Measurements from ENCODE around the gene PLAC8L1.

GRCh38 chr5:146111409-146111808 is 6.0 kb upstream of the PLAC8L1 start:
- no peak for TF ChIP-seq CTCF (conservative IDR thresholded peaks at IDR 0.05 in 1 of 2, IDR thresholded peaks at IDR 0.05 in 1 of 2; ENCODE audit: extremely low read depth in 1 of 2, insufficient read depth in 1 of 2, low read depth in 1 of 2, low read length in 2 of 2)
- TF ChIP-seq EZH2 (IDR thresholded peaks at IDR 0.05; ENCODE audit: borderline replicate concordance, low read length): no peak

Data from mammary epithelial cell (primary cell).